Smooth muscle cell (in vitro differentiated cells): Measurements from ENCODE around the gene CYGB. TPM values are rescaled to one million over a fixed set of nuclear protein-coding genes. Genes with fewer than 3 reads are reported as not detected.

ENCODE experiments used
- DNase-seq: peaks from one replicate; lab custom pipeline; 2025; ENCODE audit not compliant: unreplicated experiment; lab: John Stamatoyannopoulos, UW
- H2AFZ ChIP-seq: fragments of 200-600 bp; sonication (generic); 2 replicates; pipeline ENCODE4 v1.6.0; 2016; ENCODE audit warnings: antibody characterized with exemption, low read depth, mild to moderate bottlenecking
- H3F3A ChIP-seq: fragments of 200-600 bp; sonication (generic); 2 replicates; pipeline ENCODE4 v1.6.0; 2017; ENCODE audit warnings: antibody characterized with exemption, low read depth
- H3K27ac ChIP-seq: fragments of 200-600 bp; sonication (generic); 2 replicates; pipeline ENCODE4 v1.5.1; 2016; ENCODE audit warnings: low read depth, mild to moderate bottlenecking
- H3K27me3 ChIP-seq: fragments of 200-600 bp; sonication (generic); 2 replicates; pipeline ENCODE4 v1.6.1; 2016; ENCODE audit warnings: low read depth, mild to moderate bottlenecking
- H3K36me3 ChIP-seq: fragments of 200-600 bp; sonication (generic); 2 replicates; pipeline ENCODE4 v1.5.1; 2016; ENCODE audit warnings: low read depth
- H3K4me1 ChIP-seq: fragments of 200-600 bp; sonication (generic); 2 replicates; pipeline ENCODE4 v1.5.1; 2016; ENCODE audit warnings: low read depth
- H3K4me2 ChIP-seq: fragments of 200-600 bp; sonication (generic); 2 replicates; pipeline ENCODE4 v1.6.0; 2016; ENCODE audit warnings: mild to moderate bottlenecking
- H3K4me3 ChIP-seq: fragments of 200-600 bp; sonication (generic); 2 replicates; pipeline ENCODE4 v1.5.1; 2016; ENCODE audit warnings: mild to moderate bottlenecking
- H3K79me2 ChIP-seq: fragments of 200-600 bp; sonication (generic); 2 replicates; pipeline ENCODE4 v1.6.0; 2016; ENCODE audit warnings: low read depth, mild to moderate bottlenecking
- H3K9ac ChIP-seq: fragments of 200-600 bp; sonication (generic); 2 replicates; pipeline ENCODE4 v1.6.0; 2016; ENCODE audit warnings: low read depth
- H3K9me3 ChIP-seq: fragments of 200-600 bp; sonication (generic); replicated peaks from 2 replicates; pipeline ENCODE4 v1.5.1; 2016; ENCODE audit warnings: low read depth
- H4K20me1 ChIP-seq: fragments of 200-600 bp; sonication (generic); 2 replicates; pipeline ENCODE4 v1.6.0; 2016; ENCODE audit warnings: low read depth
- CTCF ChIP-seq: fragments of 200-600 bp; sonication (generic); IDR thresholded peaks from 2 replicates; pipeline ENCODE4 v1.5.1; 2017; ENCODE audit warnings: borderline replicate concordance, mild to moderate bottlenecking, antibody characterized with exemption; ENCODE audit not compliant: insufficient read depth, poor library complexity, severe bottlenecking
- WGBS: methylation state at CpG from one replicate; pipeline ENCODE4 v1.1.7; 2016; ENCODE audit warnings: low lambda C conversion rate; 5-methylcytosine and 5-hydroxymethylcytosine counted together
- polyA plus RNA-seq: library from polyadenylated mRNA; unstranded; fragments of >200 nt; fragmentation: Nextera tagmentation; extraction: Ambion mirVana; gene quantifications from 2 replicates; pipeline ENCODE4 v1.2.1, GENCODE V29; 2016
- total RNA-seq: library from RNA; depleted of rRNA; stranded (reverse); fragments of >200 nt; gene quantifications from 2 replicates; pipeline ENCODE4 v1.2.3, GENCODE V29; 2014

CYGB gene
- total and polyA plus RNA-seq, 2 experiments from 2014 or later, result 13.9 to 22.2 TPM

GRCh38 chr17:76567634-76568432 lies 30.3 kb upstream of the CYGB start:
- Histone ChIP-seq H3K9me3 (no peaks in the 10 kb centered on the region), H3K27ac (no peak overlapping the region), H3K4me1 (peaks cover 6% of the 10 kb centered on the region), H3K4me2 (no peak overlapping the region), H3K27me3 (no peaks in the 10 kb centered on the region), H3K4me3 (no peak overlapping the region), H4K20me1 (peaks cover 65% of the 10 kb centered on the region), H2AFZ (no peak overlapping the region), H3F3A (peaks cover 2% of the 10 kb centered on the region), H3K79me2 (no peaks in the 10 kb centered on the region), H3K36me3 (no peaks in the 10 kb centered on the region), H3K9ac (no peak overlapping the region)
- no peak for DNase-seq
- WGBS, result 85% methylated on average over 14 of the region's 14 CpGs
- no peak for TF ChIP-seq CTCF

GRCh38 chr17:76566988-76567431 lies 29.5 kb upstream of the CYGB start:
- no peak for TF ChIP-seq CTCF
- Histone ChIP-seq H3F3A (peaks cover 3% of the 10 kb centered on the region), H2AFZ (no peak overlapping the region), H3K27ac (no peak overlapping the region), H3K36me3 (no peaks in the 10 kb centered on the region), H3K4me1 (peaks cover 6% of the 10 kb centered on the region), H3K79me2 (no peaks in the 10 kb centered on the region), H4K20me1 (peaks cover 72% of the 10 kb centered on the region), H3K9ac (no peak overlapping the region), H3K9me3 (no peaks in the 10 kb centered on the region), H3K4me3 (no peak overlapping the region), H3K4me2 (no peak overlapping the region), H3K27me3 (no peaks in the 10 kb centered on the region)
- no peak for DNase-seq
- WGBS, result 92% methylated on average over 5 of the region's 5 CpGs

- H4K20me1 ChIP-seq, result peaks cover 77% of the 10 kb centered on the region
- TF ChIP-seq CTCF, result no peak
- H3K4me3 ChIP-seq, result no peak overlapping the region
- H3K79me2 ChIP-seq, result no peaks in the 10 kb centered on the region
- no peak overlapping the region for H2AFZ ChIP-seq
- no peak overlapping the region for H3K9ac ChIP-seq
- DNase-seq, result no peak
- WGBS, result 86% methylated on average over 3 of the region's 3 CpGs
- peaks cover 3% of the 10 kb centered on the region for H3F3A ChIP-seq
- H3K4me1 ChIP-seq, result peaks cover 6% of the 10 kb centered on the region
- H3K4me2 ChIP-seq, result no peak overlapping the region
- no peaks in the 10 kb centered on the region for H3K9me3 ChIP-seq
- H3K27ac ChIP-seq, result no peak overlapping the region
- H3K27me3 ChIP-seq, result no peaks in the 10 kb centered on the region
- no peaks in the 10 kb centered on the region for H3K36me3 ChIP-seq
Observed at GRCh38 chr17:76566613-76566943, 29.1 kb upstream of the CYGB start.
